Prostate gland (tissue), 2 donors: Measurements from ENCODE around the gene TMC2.
"Not testable (repeated sequence)": the region's sequence is repeated elsewhere in the genome, so short reads cannot be mapped to it uniquely, and the experiment has no call there.

Experiments
- POLR2AphosphoS5 ChIP-seq: sonication (generic); formaldehyde crosslinking; IDR thresholded peaks from one replicate; pipeline ENCODE4 v1.6.1; 2017; ENCODE audit warnings: antibody characterized with exemption
- TF ChIP-seq, protein P1 (sequence below), 4 experiments: fragments of 200-600 bp in 2 of 4; fragments of 450-650 bp in 2 of 4; sonication (generic) in 2 of 4; IDR thresholded peaks; 1 replicate in 3 of 4; 2 replicates in 1 of 4; pipeline ENCODE4 v1.5.1; 2016 to 2019; ENCODE audit warnings: antibody characterized with exemption in 4 of 4, mild to moderate bottlenecking in 2 of 4, moderate library complexity in 2 of 4

DNA sequence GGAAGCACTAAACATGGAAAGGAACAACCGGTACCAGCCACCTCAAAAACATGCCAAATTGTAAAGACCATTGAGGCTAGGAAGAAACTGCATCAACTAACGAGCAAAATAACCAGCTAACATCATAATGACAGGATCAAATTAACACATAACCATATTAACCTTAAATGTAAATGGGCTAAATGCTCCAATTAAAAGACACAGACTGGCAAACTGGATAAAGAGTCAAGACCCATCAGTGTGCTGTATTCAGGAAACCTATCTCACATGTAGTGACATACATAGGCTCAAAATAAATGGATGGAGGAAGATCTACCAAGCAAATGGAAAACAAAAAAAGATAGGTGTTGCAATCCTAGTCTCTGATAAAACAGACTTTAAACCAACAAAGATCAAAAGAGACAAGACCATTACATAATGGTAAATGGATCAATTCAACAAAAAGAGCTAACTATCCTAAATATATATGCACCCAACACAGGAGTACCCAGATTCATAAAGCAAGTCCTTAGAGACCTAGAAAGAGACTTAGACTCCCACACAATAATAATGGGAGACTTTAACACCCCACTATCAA is 33.5 kb upstream of the TMC2 start:
- TF ChIP-seq, protein P1, sequence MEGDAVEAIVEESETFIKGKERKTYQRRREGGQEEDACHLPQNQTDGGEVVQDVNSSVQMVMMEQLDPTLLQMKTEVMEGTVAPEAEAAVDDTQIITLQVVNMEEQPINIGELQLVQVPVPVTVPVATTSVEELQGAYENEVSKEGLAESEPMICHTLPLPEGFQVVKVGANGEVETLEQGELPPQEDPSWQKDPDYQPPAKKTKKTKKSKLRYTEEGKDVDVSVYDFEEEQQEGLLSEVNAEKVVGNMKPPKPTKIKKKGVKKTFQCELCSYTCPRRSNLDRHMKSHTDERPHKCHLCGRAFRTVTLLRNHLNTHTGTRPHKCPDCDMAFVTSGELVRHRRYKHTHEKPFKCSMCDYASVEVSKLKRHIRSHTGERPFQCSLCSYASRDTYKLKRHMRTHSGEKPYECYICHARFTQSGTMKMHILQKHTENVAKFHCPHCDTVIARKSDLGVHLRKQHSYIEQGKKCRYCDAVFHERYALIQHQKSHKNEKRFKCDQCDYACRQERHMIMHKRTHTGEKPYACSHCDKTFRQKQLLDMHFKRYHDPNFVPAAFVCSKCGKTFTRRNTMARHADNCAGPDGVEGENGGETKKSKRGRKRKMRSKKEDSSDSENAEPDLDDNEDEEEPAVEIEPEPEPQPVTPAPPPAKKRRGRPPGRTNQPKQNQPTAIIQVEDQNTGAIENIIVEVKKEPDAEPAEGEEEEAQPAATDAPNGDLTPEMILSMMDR (IDR thresholded peaks at IDR 0.05), result not testable (repeated sequence)
- not testable (repeated sequence) for TF ChIP-seq POLR2AphosphoS5
